B cell (primary cell): ENCODE measurements around the gene BOK. TPM values are rescaled to one million over a fixed set of nuclear protein-coding genes. Genes with fewer than 3 reads are reported as not detected.

Source experiments
- ATAC-seq: fragments of 200-7000 bp; cut with Tn5 transposase; one replicate; pipeline ENCODE4 v1.10.0; 2021; ENCODE audit warnings: low read depth, mild to moderate bottlenecking, moderate number of reproducible peaks, moderate library complexity
- CTCF ChIA-PET: fragments of 350-600 bp; sonication (Branson Sonifier 250); formaldehyde crosslinking; loops from one replicate; lab custom pipeline; 2021; ENCODE audit warnings: antibody characterized with exemption, inconsistent platforms; lab: Charles Lee
- POLR2A ChIA-PET: fragments of 350-600 bp; sonication (Branson Sonifier 250); formaldehyde crosslinking; loops from one replicate; lab custom pipeline; 2021; ENCODE audit warnings: antibody characterized with exemption; lab: Charles Lee
- DNase-seq: peaks from one replicate; pipeline ENCODE4 v3.0.0; 2013
- H2AFZ ChIP-seq: 2 replicates; pipeline ENCODE4 v1.6.1; 2012; ENCODE audit warnings: mild to moderate bottlenecking, low read depth, low read length; ENCODE audit not compliant: insufficient read depth, poor library complexity, severe bottlenecking
- H3K27ac ChIP-seq, 2 donors: 1 replicate in 1 of 2; 2 replicates in 1 of 2; pipeline ENCODE4 v1.5.1; 2012 to 2013; ENCODE audit warnings: low read length in 2 of 2, mild to moderate bottlenecking in 2 of 2, moderate library complexity in 1 of 2
- H3K27me3 ChIP-seq, 4 experiments: fragments of 200-600 bp in 1 of 4; sonication (generic) in 1 of 4; replicated peaks in 1 of 4; 1 replicate in 2 of 4; 2 replicates in 2 of 4; pipeline versions ENCODE4 v1.6.1 to v1.7.0; 2013 to 2016; ENCODE audit warnings: low read length in 3 of 4, mild to moderate bottlenecking in 2 of 4, mixed read lengths in 1 of 4, moderate library complexity in 1 of 4; ENCODE audit not compliant: insufficient read depth in 4 of 4, control insufficient read depth in 3 of 4; ENCODE audit errors: control extremely low read depth in 1 of 4
- H3K36me3 ChIP-seq, 2 experiments: replicated peaks in 1 of 2; 1 replicate in 1 of 2; 2 replicates in 1 of 2; pipeline versions ENCODE4 v1.6.1 to v1.7.1; 2013; ENCODE audit warnings: low read length in 1 of 2; ENCODE audit not compliant: insufficient read depth in 2 of 2, control insufficient read depth in 1 of 2; ENCODE audit errors: control extremely low read depth in 1 of 2, extremely low read depth in 1 of 2
- H3K4me1 ChIP-seq, 2 donors: fragments of 200-600 bp in 1 of 2; sonication (generic) in 1 of 2; 1 replicate in 1 of 2; 2 replicates in 1 of 2; pipeline versions ENCODE4 v1.5.1 to v1.6.1; 2013 to 2017; ENCODE audit warnings: low read length in 2 of 2; ENCODE audit not compliant: control insufficient read depth in 2 of 2, insufficient read depth in 2 of 2
- H3K4me2 ChIP-seq: replicated peaks from 2 replicates; pipeline ENCODE3; 2012; ENCODE audit warnings: mild to moderate bottlenecking, low read depth, low read length; ENCODE audit not compliant: poor library complexity, severe bottlenecking
- H3K4me3 ChIP-seq, 5 experiments: fragments of 200-600 bp in 1 of 5; sonication (generic) in 1 of 5; 1 replicate in 3 of 5; 2 replicates in 2 of 5; pipeline versions ENCODE4 v1.5.1 to v1.7.0; 2011 to 2016; ENCODE audit warnings: low read length in 4 of 5, mild to moderate bottlenecking in 4 of 5, low read depth in 2 of 5, control low read depth in 1 of 5, moderate library complexity in 1 of 5; ENCODE audit not compliant: insufficient read depth in 1 of 5; ENCODE audit errors: control extremely low read depth in 1 of 5, extremely low read depth in 1 of 5
- H3K79me2 ChIP-seq: fragments of 200-600 bp; sonication (generic); one replicate; pipeline ENCODE4 v1.6.0; 2016; ENCODE audit warnings: low read length; ENCODE audit not compliant: control insufficient read depth, insufficient read depth
- H3K9ac ChIP-seq: fragments of 200-600 bp; sonication (generic); 2 replicates; pipeline ENCODE4 v1.6.1; 2017; ENCODE audit warnings: mild to moderate bottlenecking, low read length, moderate library complexity
- H3K9me3 ChIP-seq, 3 donors: one replicate each; pipeline versions ENCODE4 v1.6.1 to v1.7.1; 2013; ENCODE audit warnings: low read length in 2 of 3; ENCODE audit not compliant: control insufficient read depth in 2 of 3, insufficient read depth in 1 of 3; ENCODE audit errors: control extremely low read depth in 1 of 3
- H4K20me1 ChIP-seq: 2 replicates; pipeline ENCODE4 v1.6.0; 2012; ENCODE audit warnings: mild to moderate bottlenecking, low read length; ENCODE audit not compliant: insufficient read depth, control insufficient read depth, poor library complexity, severe bottlenecking
- H3K27ac Mint-ChIP-seq: one replicate; pipeline ENCODE4 v1.8.0; 2021; ENCODE audit warnings: mixed read lengths
- H3K27me3 Mint-ChIP-seq: one replicate; pipeline ENCODE4 v1.8.0; 2021; ENCODE audit warnings: mixed read lengths
- H3K4me1 Mint-ChIP-seq: one replicate; pipeline ENCODE4 v1.8.0; 2021; ENCODE audit warnings: mixed read lengths
- H3K4me3 Mint-ChIP-seq: one replicate; pipeline ENCODE4 v1.8.0; 2021; ENCODE audit warnings: mixed read lengths
- H3K9me3 Mint-ChIP-seq: one replicate; pipeline ENCODE4 v1.8.0; 2022; ENCODE audit warnings: mixed read lengths; ENCODE audit not compliant: insufficient read depth
- EZH2 ChIP-seq: IDR thresholded peaks from 2 replicates; pipeline ENCODE4 v1.6.1; 2012; ENCODE audit warnings: borderline replicate concordance, low read depth, mild to moderate bottlenecking, moderate library complexity, low read length; ENCODE audit not compliant: insufficient read depth, poor library complexity, severe bottlenecking
- WGBS: methylation state at CpG from one replicate; pipeline ENCODE4 v1.1.5; 2013; ENCODE audit warnings: missing lambda C conversion rate; ENCODE audit not compliant: insufficient coverage; 5-methylcytosine and 5-hydroxymethylcytosine counted together
- intact Hi-C: fragments of 100-400 bp; cut with micrococcal nuclease; formaldehyde crosslinking; loops from one replicate; pipeline ENCODE4 v1.10.0; 2022
- polyA plus RNA-seq: library from polyadenylated mRNA; depleted of rRNA; stranded (reverse); fragments of >200 nt; gene quantifications from 2 replicates; pipeline ENCODE4 v1.2.3, GENCODE V29; 2012
- total RNA-seq, 2 donors: library from RNA; stranded (reverse); fragments of 120-200 nt in 1 of 2; gene quantifications; 1 replicate in 1 of 2; 2 replicates in 1 of 2; pipeline versions ENCODE4 v1.2.3 to v1.2.4, GENCODE V29; 2013 to 2022
- TF ChIP-seq, protein P1 (sequence below): fragments of 200-600 bp; IDR thresholded peaks from one replicate; pipeline ENCODE4 v1.8.0; 2022; ENCODE audit warnings: antibody characterized with exemption, mild to moderate bottlenecking

BOK gene
- total and polyA plus RNA-seq, 2 donors (not counting 1 experiment from before 2014, with no cell fraction given) = 0.10 to 0.22 TPM

DNA sequence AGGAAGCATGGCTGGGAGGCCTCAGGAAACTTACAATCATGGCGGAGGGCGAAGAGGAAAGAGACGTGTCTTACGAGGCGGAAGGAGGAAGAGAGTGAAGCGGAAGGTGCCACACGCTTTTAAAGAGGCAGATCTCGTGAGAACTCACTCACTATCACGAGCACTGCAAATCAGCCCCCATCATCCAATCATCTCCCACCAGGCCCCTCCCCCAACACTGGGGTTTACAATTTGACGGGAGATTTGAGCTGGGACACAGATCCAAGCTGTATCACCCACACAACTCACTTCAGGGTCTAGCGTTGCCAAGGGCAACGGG lies 5.1 kb upstream of the BOK start:
- CTCF ChIA-PET = no interaction called here
- H3K9me3 ChIP-seq = peaks cover 4 to 24% (median 10%) of the 10 kb centered on the region in 3 donors
- WGBS = 61% methylated on average over 5 of the region's 12 CpGs
- POLR2A ChIA-PET = no interaction called here
- H3K9me3 Mint-ChIP-seq = peaks cover 12% of the 10 kb centered on the region
- H3K27ac ChIP-seq = no peak overlapping the region
- DNase-seq (no peak), ATAC-seq (no peak)
- peaks cover 51% of the 10 kb centered on the region for H3K27me3 Mint-ChIP-seq
- peaks cover 0 to 36% (median 10%) of the 10 kb centered on the region in 4 experiments for H3K27me3 ChIP-seq
- no peaks in the 10 kb centered on the region for H3K79me2 ChIP-seq
- no peaks in the 10 kb centered on the region for H3K4me1 ChIP-seq
- no peaks in the 10 kb centered on the region for H4K20me1 ChIP-seq
- H3K4me3 ChIP-seq = no peak overlapping the region
- H3K36me3 ChIP-seq = no peaks in the 10 kb centered on the region
- H3K4me3 Mint-ChIP-seq = no peak overlapping the region
- H3K9ac ChIP-seq = no peak overlapping the region
- no peak overlapping the region for H2AFZ ChIP-seq
- H3K27ac Mint-ChIP-seq = no peak overlapping the region
- peaks cover 4% of the 10 kb centered on the region for H3K4me1 Mint-ChIP-seq
- TF ChIP-seq EZH2 = no peak
- TF ChIP-seq, protein P1, sequence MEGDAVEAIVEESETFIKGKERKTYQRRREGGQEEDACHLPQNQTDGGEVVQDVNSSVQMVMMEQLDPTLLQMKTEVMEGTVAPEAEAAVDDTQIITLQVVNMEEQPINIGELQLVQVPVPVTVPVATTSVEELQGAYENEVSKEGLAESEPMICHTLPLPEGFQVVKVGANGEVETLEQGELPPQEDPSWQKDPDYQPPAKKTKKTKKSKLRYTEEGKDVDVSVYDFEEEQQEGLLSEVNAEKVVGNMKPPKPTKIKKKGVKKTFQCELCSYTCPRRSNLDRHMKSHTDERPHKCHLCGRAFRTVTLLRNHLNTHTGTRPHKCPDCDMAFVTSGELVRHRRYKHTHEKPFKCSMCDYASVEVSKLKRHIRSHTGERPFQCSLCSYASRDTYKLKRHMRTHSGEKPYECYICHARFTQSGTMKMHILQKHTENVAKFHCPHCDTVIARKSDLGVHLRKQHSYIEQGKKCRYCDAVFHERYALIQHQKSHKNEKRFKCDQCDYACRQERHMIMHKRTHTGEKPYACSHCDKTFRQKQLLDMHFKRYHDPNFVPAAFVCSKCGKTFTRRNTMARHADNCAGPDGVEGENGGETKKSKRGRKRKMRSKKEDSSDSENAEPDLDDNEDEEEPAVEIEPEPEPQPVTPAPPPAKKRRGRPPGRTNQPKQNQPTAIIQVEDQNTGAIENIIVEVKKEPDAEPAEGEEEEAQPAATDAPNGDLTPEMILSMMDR = no peak
- H3K4me2 ChIP-seq = no peak overlapping the region
- intact Hi-C loops = no loop called here

DNA sequence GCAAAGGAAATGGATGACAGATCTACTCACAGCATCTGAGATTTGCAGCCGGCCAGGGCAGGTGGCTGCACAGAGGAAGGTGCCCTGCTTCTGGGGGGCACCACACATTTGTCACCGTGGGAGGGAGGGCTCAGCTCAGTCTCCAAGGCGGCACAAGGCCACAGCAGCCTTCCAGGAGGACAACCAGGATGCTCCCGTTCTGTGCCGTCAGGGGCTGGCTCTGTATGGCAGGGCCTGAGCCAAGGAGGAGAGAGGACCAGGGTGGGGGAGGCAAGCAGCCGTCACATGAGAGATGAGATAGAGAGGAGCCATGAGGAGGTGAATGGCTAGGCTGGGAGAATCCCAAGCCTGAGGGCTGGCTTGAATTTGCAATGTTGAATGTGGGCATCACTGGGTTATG lies 4.6 kb upstream of the BOK start:
- H3K4me1 Mint-ChIP-seq = peaks cover 4% of the 10 kb centered on the region
- intact Hi-C loops = no loop called here
- 67% methylated on average over 6 of the region's 6 CpGs for WGBS

More for the DNA sequence above, 4.6 kb upstream of the BOK start:
- H3K27ac ChIP-seq = no peak overlapping the region
- Mint-ChIP-seq H3K4me3 (no peak overlapping the region), H3K27ac (no peak overlapping the region), H3K27me3 (peaks cover 51% of the 10 kb centered on the region), H3K9me3 (peaks cover 12% of the 10 kb centered on the region)
- no peaks in the 10 kb centered on the region for H4K20me1 ChIP-seq
- TF ChIP-seq, protein P1 = no peak
- no peak for TF ChIP-seq EZH2
- ChIA-PET CTCF (no interaction called here), POLR2A (no interaction called here)
- DNase-seq (no peak), ATAC-seq (no peak)
- no peak overlapping the region for H3K4me3 ChIP-seq
- H2AFZ ChIP-seq = no peak overlapping the region
- H3K79me2 ChIP-seq = no peaks in the 10 kb centered on the region
- no peaks in the 10 kb centered on the region for H3K36me3 ChIP-seq
- H3K4me1 ChIP-seq = no peaks in the 10 kb centered on the region
- H3K27me3 ChIP-seq = peaks cover 0 to 37% (median 11%) of the 10 kb centered on the region in 4 experiments
- no peak overlapping the region for H3K4me2 ChIP-seq
- peaks cover 4 to 24% (median 10%) of the 10 kb centered on the region in 3 donors for H3K9me3 ChIP-seq
- no peak overlapping the region for H3K9ac ChIP-seq
